ENCODE measurements around the gene ATF1.

ATF1 gene

GRCh38 chr12:50763639-50764285 lies at the start of gene ATF1:
ATF1 (plus strand) TSS chr12:50764101; CDS start chr12:50780146, 16,045 bp downstream.
- peak; percentile 77 for DNase-seq (ENCODE audit: low read depth, low spot score)

DNA sequence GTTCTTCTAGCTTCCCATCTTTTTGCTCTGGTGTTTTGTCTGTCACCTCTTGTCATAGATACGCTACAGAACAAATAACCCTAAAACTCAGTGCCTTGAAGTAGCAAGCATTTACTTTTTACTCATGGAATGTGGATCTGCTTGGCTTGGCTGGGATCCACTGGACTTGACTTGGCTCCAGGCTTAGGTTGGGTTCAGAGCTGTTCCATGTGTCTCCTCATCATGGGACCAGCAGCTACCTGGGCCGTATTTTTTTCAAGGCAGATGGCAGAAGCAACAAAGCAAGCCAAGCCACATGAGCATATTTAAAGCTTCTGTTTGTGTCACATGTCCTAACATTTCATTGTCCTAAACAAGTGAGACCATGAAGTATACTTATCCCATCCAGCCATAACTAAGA lies 48.7 kb upstream of the ATF1 start:
- no peak for DNase-seq (ENCODE audit: low read depth, low spot score)

- DNase-seq (ENCODE audit: low read depth, low spot score): no peak
These were observed 45.1 kb upstream of the ATF1 start for GRCh38 chr12:50718760-50719159.

DNA sequence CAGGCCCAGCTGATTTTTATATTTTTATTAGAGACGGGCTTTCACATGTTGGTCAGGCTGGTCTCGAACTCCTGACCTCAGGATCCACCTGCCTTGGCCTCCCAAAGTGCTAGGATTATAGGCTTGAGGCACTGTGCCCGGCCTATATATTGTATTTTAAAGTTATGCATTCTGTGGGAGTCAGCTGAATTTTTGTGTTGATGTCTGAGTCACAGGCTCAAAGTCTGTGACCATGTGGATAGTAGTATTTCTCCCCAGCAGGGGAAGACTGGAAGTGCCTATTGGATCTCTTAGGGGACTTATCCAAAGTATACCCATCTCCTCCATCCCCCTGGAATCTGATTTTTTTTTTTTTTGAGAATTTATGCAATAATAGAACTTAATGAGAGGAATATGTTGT lies 43.8 kb upstream of the ATF1 start:
- DNase-seq (ENCODE audit: low read depth, low spot score): no peak

- DNase-seq (ENCODE audit: low read depth, low spot score): no peak
These were observed 43.4 kb upstream of the ATF1 start for GRCh38 chr12:50720501-50720900.

GRCh38 chr12:50723865-50724264 lies 40.0 kb upstream of the ATF1 start:
- DNase-seq (ENCODE audit: low read depth, low spot score): no peak

DNA sequence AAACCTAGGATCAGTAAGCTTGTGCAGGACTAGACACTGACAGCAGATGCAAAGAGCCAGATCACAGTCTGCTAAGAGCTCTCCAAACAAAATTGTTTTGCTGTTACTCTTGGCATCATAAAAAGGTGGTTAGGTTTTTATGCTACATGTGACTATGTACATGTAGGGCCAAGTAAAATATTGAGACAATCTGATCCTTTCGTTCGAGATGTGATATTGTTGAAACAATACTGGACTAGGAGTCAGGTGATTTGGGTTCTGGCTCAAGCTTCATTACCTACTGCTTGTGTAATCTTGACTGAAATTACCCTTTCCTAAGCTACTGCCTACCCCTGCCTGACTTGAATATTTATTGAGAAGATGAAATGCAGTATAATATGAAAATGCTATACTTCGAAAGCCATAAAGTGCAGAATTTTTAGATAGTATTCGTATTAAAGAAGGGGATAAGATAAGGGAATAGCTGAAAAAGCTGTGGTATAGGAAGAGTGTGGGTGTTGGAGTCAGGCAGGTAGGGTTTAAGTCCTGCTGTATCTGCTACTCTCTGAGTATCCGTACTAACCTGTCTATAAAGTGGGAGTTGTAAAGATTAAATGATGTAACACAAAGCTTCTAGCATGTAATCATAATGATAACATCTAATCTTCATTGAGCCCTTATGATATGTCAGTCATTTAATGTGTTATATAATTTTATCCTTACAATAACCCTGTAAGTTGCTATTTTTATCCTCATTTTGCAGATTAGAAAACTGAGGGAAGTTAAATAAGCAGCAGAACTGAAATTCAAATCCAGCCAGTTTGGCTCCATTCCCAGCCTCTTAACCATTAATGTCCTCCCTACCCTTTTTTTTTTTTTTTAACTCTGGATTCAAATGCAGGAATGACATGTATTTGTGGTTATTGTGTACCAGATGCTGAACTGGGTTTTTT lies 38.6 kb upstream of the ATF1 start:
- no peak for DNase-seq (ENCODE audit: low read depth, low spot score)

DNA sequence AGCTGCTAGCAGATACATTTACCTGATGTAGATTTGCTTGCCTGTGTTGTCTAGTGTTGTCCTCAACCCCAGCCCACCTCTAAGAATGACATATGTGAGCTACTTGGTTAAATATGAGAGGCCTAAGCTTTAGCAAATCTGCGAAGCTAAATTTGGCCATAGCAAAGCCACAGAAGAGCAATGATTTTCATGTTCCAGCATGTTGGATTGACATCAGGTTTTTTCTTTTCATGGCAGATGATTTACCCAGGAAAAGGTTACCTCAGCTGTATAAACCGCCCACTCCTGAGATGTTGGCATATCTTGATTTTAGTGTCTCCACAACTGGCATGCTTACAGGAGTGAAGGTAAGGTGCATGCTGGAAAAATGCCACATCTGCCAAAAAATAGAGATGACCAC lies 36.4 kb upstream of the ATF1 start:
- no peak for DNase-seq (ENCODE audit: low read depth, low spot score)

DNA sequence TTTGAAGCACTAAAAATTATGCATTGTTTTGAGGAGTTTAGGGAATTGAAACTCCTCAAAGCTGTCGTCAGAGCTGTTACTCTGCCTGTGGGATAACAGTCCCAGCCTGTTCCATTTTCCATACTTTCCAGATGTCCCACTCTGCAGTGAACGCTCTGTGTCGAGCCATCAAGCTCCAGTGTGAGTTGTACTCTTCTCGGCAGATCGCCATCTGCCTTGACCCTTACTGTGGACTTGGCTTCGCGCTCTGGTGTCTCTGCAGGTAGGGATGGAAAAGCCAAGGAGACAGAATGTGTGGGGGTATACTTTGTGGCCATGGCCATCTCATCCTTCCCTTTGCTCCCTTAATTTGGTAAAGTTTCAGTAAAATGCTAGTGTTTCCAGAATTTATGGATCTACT lies 35.5 kb upstream of the ATF1 start:
- DNase-seq (ENCODE audit: low read depth, low spot score): no peak

- DNase-seq (ENCODE audit: low read depth, low spot score): no peak
These were observed 35.1 kb upstream of the ATF1 start for GRCh38 chr12:50728841-50729240.

GRCh38 chr12:50732591-50732990 lies 31.3 kb upstream of the ATF1 start:
- no peak for DNase-seq (ENCODE audit: low read depth, low spot score)

GRCh38 chr12:50733706-50734105 lies 30.2 kb upstream of the ATF1 start:
- DNase-seq (ENCODE audit: low read depth, low spot score): no peak

GRCh38 chr12:50734409-50735263 lies 29.3 kb upstream of the ATF1 start:
- DNase-seq (ENCODE audit: low read depth, low spot score): peak; percentile 13

GRCh38 chr12:50739611-50740010 lies 24.3 kb upstream of the ATF1 start:
- DNase-seq (ENCODE audit: low read depth, low spot score): no peak

DNA sequence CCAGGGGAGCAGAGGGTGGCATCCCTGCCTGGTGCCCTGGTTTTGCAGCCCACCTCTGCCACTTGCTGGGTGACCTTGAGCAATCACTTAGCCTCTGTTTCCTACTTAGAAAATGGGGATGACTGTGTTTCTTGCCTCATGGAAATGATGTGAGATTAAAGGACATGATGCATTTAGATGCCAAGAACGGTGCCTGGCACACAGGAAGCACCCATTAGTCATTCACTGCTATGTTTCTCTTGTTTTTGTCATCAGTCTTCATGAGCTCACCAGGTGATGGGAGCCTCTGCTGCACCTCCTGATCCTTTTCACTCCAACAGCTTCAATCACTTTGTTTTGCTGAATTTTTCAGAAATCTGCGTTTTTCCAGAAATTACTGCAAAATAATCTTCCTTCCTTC lies 23.6 kb upstream of the ATF1 start:
- no peak for DNase-seq (ENCODE audit: low read depth, low spot score)

GRCh38 chr12:50742776-50743175 lies 21.1 kb upstream of the ATF1 start:
- no peak for DNase-seq (ENCODE audit: low read depth, low spot score)

DNA sequence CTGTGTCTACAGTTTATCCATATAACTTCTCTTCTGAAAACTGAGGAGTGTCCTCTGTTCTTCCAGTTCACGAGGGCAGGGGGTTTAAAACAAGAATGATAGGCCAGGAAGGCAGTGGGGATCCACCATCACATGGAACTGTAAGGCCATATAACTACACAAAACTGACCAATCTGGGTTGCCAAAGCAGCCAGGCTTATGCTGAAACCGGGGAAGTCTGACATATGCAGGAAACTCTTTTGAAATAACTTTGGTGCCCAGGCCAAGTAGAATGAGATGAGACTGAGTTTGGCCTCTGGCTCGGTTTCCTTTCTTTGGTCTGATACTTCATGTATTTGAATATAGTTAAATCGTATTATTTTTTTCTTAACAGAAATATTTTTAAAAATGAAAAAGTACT lies 18.0 kb upstream of the ATF1 start:
- DNase-seq (ENCODE audit: low read depth, low spot score): no peak

DNA sequence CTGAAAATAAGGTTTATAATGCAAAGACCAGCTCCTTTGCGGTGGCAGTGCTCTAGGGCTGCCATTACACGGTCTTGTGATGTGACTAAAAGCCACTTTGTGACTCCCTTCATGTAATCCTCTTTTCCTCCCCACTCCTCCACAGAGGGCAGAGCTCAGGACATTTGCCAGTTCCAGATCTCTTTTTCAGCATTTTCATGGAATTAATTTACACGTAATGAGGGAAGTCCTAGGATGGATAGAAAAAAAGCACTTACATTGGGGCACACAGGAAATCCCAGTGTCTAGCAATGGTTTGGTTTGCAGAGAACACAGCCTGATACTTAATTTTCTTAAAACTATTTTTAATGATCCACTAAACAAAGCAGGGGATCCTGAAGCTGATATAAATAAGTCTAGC lies 17.5 kb upstream of the ATF1 start:
- DNase-seq (ENCODE audit: low read depth, low spot score): no peak

DNA sequence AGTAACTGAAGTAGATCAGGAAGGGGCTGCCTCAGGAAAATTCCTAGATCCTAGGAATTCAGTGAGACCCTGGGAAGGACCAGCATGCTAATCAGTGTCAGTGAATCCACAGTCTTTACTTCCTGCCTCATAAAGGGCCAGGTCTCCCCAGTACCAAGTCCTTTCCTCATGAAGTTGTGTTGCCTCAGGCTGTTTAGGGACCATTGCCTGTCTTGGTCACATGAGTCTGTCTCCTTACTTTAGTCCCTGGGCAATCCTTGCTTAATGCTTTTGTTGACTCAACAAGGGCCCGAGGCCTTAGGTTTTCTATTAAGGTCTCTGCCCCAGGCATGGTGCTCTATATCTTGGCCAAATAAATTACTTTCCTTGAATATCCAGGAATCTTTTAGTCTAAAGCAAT lies 16.1 kb upstream of the ATF1 start:
- DNase-seq (ENCODE audit: low read depth, low spot score): no peak

DNA sequence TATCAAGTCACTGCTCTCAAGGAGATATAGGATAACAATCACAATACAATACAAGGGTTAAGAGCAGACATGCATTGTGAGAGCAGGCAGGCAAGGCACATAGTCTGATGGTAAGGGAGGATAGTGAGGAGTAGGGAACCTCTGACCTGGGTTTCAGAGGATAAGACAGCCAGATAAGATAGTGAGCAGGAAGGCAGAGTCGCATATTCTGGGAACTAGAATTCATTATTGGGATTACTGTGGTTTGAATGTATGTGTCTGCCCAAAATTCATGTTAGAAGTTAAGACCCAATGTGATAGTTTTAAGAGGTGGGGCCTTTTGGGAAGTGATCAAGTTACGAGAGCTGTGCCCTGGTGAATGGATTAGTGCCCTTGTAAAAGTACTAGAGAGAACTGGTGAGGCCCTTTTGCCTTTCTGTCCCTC lies 14.4 kb upstream of the ATF1 start:
- DNase-seq (ENCODE audit: low read depth, low spot score): no peak

- no peak for DNase-seq (ENCODE audit: low read depth, low spot score)
These were observed 13.5 kb upstream of the ATF1 start for GRCh38 chr12:50750366-50750765.
